ENCODE results near the gene BEAN1. TPM values are rescaled to one million over a fixed set of nuclear protein-coding genes. Genes with fewer than 3 reads are reported as not detected.
A peak's percentile ranks its signal among the peaks of the same experiment; 100 is the strongest.

The BEAN1 gene
- polyA plus RNA-seq, 3 donors = 0.12 to 0.81 TPM; not detected in 1

- Mint-ChIP-seq H3K4me3 (no peak overlapping the region), H3K4me1 (peaks cover 22% of the 10 kb centered on the region), H3K27me3 (ENCODE audit: low read depth in 3 of 3) (peaks cover 34 to 45% (median 45%) of the 10 kb centered on the region in 3 donors), H3K9me3 (peaks cover 0 to 19% (median 10%) of the 10 kb centered on the region in 7 donors), H3K27ac (no peak overlapping the region), H3K36me3 (peaks cover 0 to 2% of the 10 kb centered on the region in 2 donors)
- WGBS (ENCODE audit: insufficient coverage) = 90% methylated on average over 2 of the region's 3 CpGs
- H3K9me3 ChIP-seq (replicated peaks in 1 of 2; ENCODE audit: control insufficient read depth in 1 of 2, insufficient read depth in 1 of 2, low read length in 2 of 2) = no peaks in the 10 kb centered on the region
- H3K9ac ChIP-seq (ENCODE audit: insufficient read depth, low read length, poor library complexity, severe bottlenecking) = no peak overlapping the region
- peaks cover 30 to 42% of the 10 kb centered on the region in 2 donors for H3K27me3 ChIP-seq (ENCODE audit: control insufficient read depth in 2 of 2, insufficient read depth in 2 of 2, low read length in 2 of 2)
- H3K27ac ChIP-seq (ENCODE audit: low read depth in 1 of 2, low read length in 2 of 2) = no peak overlapping the region
- no peaks in the 10 kb centered on the region for H3K79me2 ChIP-seq (ENCODE audit: insufficient read depth, low read length)
- no peaks in the 10 kb centered on the region for H3K36me3 ChIP-seq (replicated peaks in 1 of 2; ENCODE audit: control insufficient read depth in 1 of 2, insufficient read depth in 2 of 2, low read length in 2 of 2)
- no peak for DNase-seq
- intact Hi-C loops (cut with micrococcal nuclease) = no loop called here
- no peaks in the 10 kb centered on the region for H4K20me1 ChIP-seq (ENCODE audit: insufficient read depth, low read length)
- TF ChIP-seq, protein P1, sequence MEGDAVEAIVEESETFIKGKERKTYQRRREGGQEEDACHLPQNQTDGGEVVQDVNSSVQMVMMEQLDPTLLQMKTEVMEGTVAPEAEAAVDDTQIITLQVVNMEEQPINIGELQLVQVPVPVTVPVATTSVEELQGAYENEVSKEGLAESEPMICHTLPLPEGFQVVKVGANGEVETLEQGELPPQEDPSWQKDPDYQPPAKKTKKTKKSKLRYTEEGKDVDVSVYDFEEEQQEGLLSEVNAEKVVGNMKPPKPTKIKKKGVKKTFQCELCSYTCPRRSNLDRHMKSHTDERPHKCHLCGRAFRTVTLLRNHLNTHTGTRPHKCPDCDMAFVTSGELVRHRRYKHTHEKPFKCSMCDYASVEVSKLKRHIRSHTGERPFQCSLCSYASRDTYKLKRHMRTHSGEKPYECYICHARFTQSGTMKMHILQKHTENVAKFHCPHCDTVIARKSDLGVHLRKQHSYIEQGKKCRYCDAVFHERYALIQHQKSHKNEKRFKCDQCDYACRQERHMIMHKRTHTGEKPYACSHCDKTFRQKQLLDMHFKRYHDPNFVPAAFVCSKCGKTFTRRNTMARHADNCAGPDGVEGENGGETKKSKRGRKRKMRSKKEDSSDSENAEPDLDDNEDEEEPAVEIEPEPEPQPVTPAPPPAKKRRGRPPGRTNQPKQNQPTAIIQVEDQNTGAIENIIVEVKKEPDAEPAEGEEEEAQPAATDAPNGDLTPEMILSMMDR (IDR thresholded peaks at IDR 0.05) = no peak
- no peak overlapping the region for H3K4me3 ChIP-seq (replicated peaks in 1 of 3; ENCODE audit: low read depth in 2 of 3, low read length in 3 of 3)
- H3K4me2 ChIP-seq (replicated peaks; ENCODE audit: extremely low read depth, low read length, poor library complexity, severe bottlenecking) = no peak overlapping the region
- H3K4me1 ChIP-seq (ENCODE audit: control insufficient read depth in 1 of 2, insufficient read depth in 2 of 2, low read length in 2 of 2) = peaks cover 0 to 5% of the 10 kb centered on the region in 2 donors
- H2AFZ ChIP-seq (ENCODE audit: insufficient read depth, low read depth, low read length, poor library complexity, severe bottlenecking) = no peak overlapping the region
These were observed 7.6 kb upstream of the BEAN1 start for GRCh38 chr16:66419527-66419926.

DNA sequence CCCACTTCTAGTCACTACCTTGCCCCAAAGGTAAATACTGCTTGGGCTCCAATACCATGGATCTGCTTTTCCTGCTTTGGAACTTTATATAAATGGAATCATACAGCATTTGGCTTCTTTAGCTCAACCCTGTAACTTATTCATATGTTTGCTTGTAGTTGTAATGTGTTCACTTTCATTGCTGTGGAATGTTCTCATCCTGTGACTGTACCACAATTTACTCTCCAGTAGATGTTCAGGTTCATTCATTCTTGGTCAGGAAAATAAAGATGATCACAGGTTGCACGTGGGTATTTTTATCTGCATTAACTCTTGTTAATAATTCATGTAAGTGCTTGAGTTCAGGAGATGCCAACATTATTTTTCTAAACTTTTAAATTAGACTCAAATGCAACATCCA lies 6.7 kb upstream of the BEAN1 start:
- Histone ChIP-seq H3K27ac (ENCODE audit: low read depth in 1 of 2, low read length in 2 of 2) (no peak overlapping the region), H2AFZ (ENCODE audit: insufficient read depth, low read depth, low read length, poor library complexity, severe bottlenecking) (no peak overlapping the region), H3K36me3 (replicated peaks in 1 of 2; ENCODE audit: control insufficient read depth in 1 of 2, insufficient read depth in 2 of 2, low read length in 2 of 2) (no peaks in the 10 kb centered on the region), H3K79me2 (ENCODE audit: insufficient read depth, low read length) (no peaks in the 10 kb centered on the region), H4K20me1 (ENCODE audit: insufficient read depth, low read length) (no peaks in the 10 kb centered on the region), H3K4me2 (replicated peaks; ENCODE audit: extremely low read depth, low read length, poor library complexity, severe bottlenecking) (no peak overlapping the region), H3K4me3 (replicated peaks in 1 of 3; ENCODE audit: low read depth in 2 of 3, low read length in 3 of 3) (no peak overlapping the region), H3K9me3 (replicated peaks in 1 of 2; ENCODE audit: control insufficient read depth in 1 of 2, insufficient read depth in 1 of 2, low read length in 2 of 2) (no peaks in the 10 kb centered on the region), H3K9ac (ENCODE audit: insufficient read depth, low read length, poor library complexity, severe bottlenecking) (no peak overlapping the region), H3K27me3 (ENCODE audit: control insufficient read depth in 2 of 2, insufficient read depth in 2 of 2, low read length in 2 of 2) (peaks cover 39 to 50% of the 10 kb centered on the region in 2 donors), H3K4me1 (ENCODE audit: control insufficient read depth in 1 of 2, insufficient read depth in 2 of 2, low read length in 2 of 2) (peaks cover 0 to 5% of the 10 kb centered on the region in 2 donors)
- WGBS (ENCODE audit: insufficient coverage) = no CpG with 5 or more reads among the region's 1 CpG
- TF ChIP-seq, protein P1 (IDR thresholded peaks at IDR 0.05) = no peak
- Mint-ChIP-seq H3K27ac (no peak overlapping the region), H3K4me1 (peaks cover 22% of the 10 kb centered on the region), H3K4me3 (peak overlapping the region in 1 of 2 donors; percentile 31), H3K36me3 (peaks cover 0 to 2% of the 10 kb centered on the region in 2 donors), H3K9me3 (peaks cover 0 to 22% (median 10%) of the 10 kb centered on the region in 7 donors), H3K27me3 (ENCODE audit: low read depth in 3 of 3) (peaks cover 42 to 54% (median 54%) of the 10 kb centered on the region in 3 donors)
- no peak for DNase-seq
- intact Hi-C loops (cut with micrococcal nuclease) = no loop called here
